H1 (cell line): ENCODE data around the gene PDCD7. TPM values are rescaled to one million over a fixed set of nuclear protein-coding genes. Genes with fewer than 3 reads are reported as not detected.

Experiments used
- CTCF ChIA-PET: fragments of 300-600 bp; sonication (Branson Sonifier 250); formaldehyde crosslinking; loops from one replicate; lab custom pipeline; 2021; ENCODE audit not compliant: partially characterized antibody; lab: Charles Lee
- POLR2A ChIA-PET: fragments of 300-600 bp; sonication (Branson Sonifier 250); formaldehyde crosslinking; loops from one replicate; lab custom pipeline; 2021; ENCODE audit warnings: inconsistent platforms; ENCODE audit not compliant: partially characterized antibody; lab: Charles Lee
- DNase-seq, 2 experiments: peaks; one replicate each; pipeline versions ENCODE4 v3.0.0 to v3.0.0-alpha.2; 2010 to 2022; ENCODE audit warnings: low spot score in 2 of 2, low read depth in 1 of 2, mixed read lengths in 1 of 2
- FAIRE-seq: peaks from 2 replicates; lab custom pipeline; 2011; peaks lifted over from hg19 to GRCh38; lab: Jason Lieb, UNC
- H2AFZ ChIP-seq: 2 replicates; pipeline ENCODE4 v1.8.1; 2012; ENCODE audit warnings: low read length, inconsistent platforms
- H2AK5ac ChIP-seq: 2 replicates; pipeline ENCODE4 v1.6.1; 2013; ENCODE audit warnings: low read depth, low read length
- H2BK120ac ChIP-seq: replicated peaks from 2 replicates; pipeline ENCODE3; 2013; ENCODE audit warnings: low read depth, low read length, inconsistent platforms
- H2BK12ac ChIP-seq: 2 replicates; pipeline ENCODE4 v1.6.1; 2013; ENCODE audit warnings: low read depth, low read length
- H2BK15ac ChIP-seq: 2 replicates; pipeline ENCODE4 v1.6.1; 2013; ENCODE audit warnings: low read length
- H2BK20ac ChIP-seq: 2 replicates; pipeline ENCODE4 v1.6.1; 2013; ENCODE audit warnings: low read length
- H2BK5ac ChIP-seq: 2 replicates; pipeline ENCODE4 v1.6.1; 2013; ENCODE audit warnings: low read depth, low read length
- H3K14ac ChIP-seq: 2 replicates; pipeline ENCODE4 v1.6.1; 2013; ENCODE audit warnings: inconsistent platforms; ENCODE audit not compliant: insufficient read length
- H3K18ac ChIP-seq: 2 replicates; pipeline ENCODE4 v1.6.1; 2013; ENCODE audit warnings: low read length; ENCODE audit errors: extremely low read depth
- H3K23ac ChIP-seq: 2 replicates; pipeline ENCODE4 v1.6.1; 2013; ENCODE audit warnings: inconsistent platforms; ENCODE audit not compliant: insufficient read length
- H3K23me2 ChIP-seq: 2 replicates; pipeline ENCODE4 v1.6.1; 2013; ENCODE audit warnings: low read depth, low read length
- H3K27ac ChIP-seq: 2 replicates; pipeline ENCODE4 v1.6.1; 2011; ENCODE audit warnings: low read depth, low read length, inconsistent platforms
- H3K27me3 ChIP-seq, 4 experiments: replicated peaks in 1 of 4; 1 replicate in 1 of 4; 2 replicates in 3 of 4; pipeline versions ENCODE4 v1.6.1 to v1.8.1; 2011 to 2013; ENCODE audit warnings: low read length in 3 of 4, mild to moderate bottlenecking in 3 of 4, inconsistent platforms in 2 of 4, mixed read lengths in 2 of 4, moderate library complexity in 1 of 4; ENCODE audit not compliant: control insufficient read depth in 3 of 4, insufficient read depth in 3 of 4; ENCODE audit errors: extremely low read depth in 1 of 4
- H3K36me3 ChIP-seq, 4 experiments: 2 replicates each; pipeline versions ENCODE4 v1.6.1 to v1.8.1; 2011 to 2013; ENCODE audit warnings: mild to moderate bottlenecking in 4 of 4, low read length in 3 of 4, moderate library complexity in 2 of 4, control low read depth in 1 of 4, inconsistent platforms in 1 of 4; ENCODE audit not compliant: insufficient read depth in 4 of 4, control insufficient read depth in 2 of 4
- H3K4ac ChIP-seq: replicated peaks from 2 replicates; pipeline ENCODE3; 2013; ENCODE audit warnings: low read length, low read depth, mixed read lengths, inconsistent platforms; ENCODE audit not compliant: insufficient read length
- H3K4me1 ChIP-seq, 4 experiments: replicated peaks in 1 of 4; 1 replicate in 1 of 4; 2 replicates in 3 of 4; pipeline versions ENCODE4 v1.6.1 to v1.8.1; 2011 to 2013; ENCODE audit warnings: low read length in 3 of 4, inconsistent platforms in 2 of 4, mixed read lengths in 1 of 4; ENCODE audit not compliant: insufficient read depth in 4 of 4, control insufficient read depth in 3 of 4
- H3K4me2 ChIP-seq, 2 experiments: 2 replicates each; pipeline versions ENCODE4 v1.6.1 to v1.8.1; 2011 to 2013; ENCODE audit warnings: low read depth in 2 of 2, low read length in 2 of 2, control low read depth in 1 of 2, inconsistent platforms in 1 of 2, mild to moderate bottlenecking in 1 of 2; ENCODE audit not compliant: insufficient read depth in 1 of 2
- H3K4me3 ChIP-seq, 4 experiments: fragments of 200-600, 300-600 bp in 1 of 4; sonication (generic), shearing (Covaris generic), sonication (Bioruptor Twin) in 1 of 4; 2 replicates each; pipeline versions ENCODE4 v1.5.1 to v1.8.1; 2011 to 2016; ENCODE audit warnings: low read length in 4 of 4, low read depth in 3 of 4, control low read depth in 2 of 4, inconsistent platforms in 2 of 4, mild to moderate bottlenecking in 2 of 4, mixed read lengths in 1 of 4, moderate library complexity in 1 of 4; ENCODE audit not compliant: insufficient read depth in 2 of 4; ENCODE audit errors: extremely low read depth in 1 of 4
- H3K56ac ChIP-seq: replicated peaks from 2 replicates; pipeline ENCODE3; 2013; ENCODE audit warnings: low read depth, mild to moderate bottlenecking, mixed read lengths, low read length, inconsistent platforms; ENCODE audit not compliant: insufficient read length
- H3K79me1 ChIP-seq: 2 replicates; pipeline ENCODE4 v1.6.1; 2013; ENCODE audit warnings: low read depth, low read length, control low read depth
- H3K79me2 ChIP-seq, 2 experiments: 2 replicates each; pipeline versions ENCODE4 v1.6.1 to v1.8.1; 2012 to 2013; ENCODE audit warnings: low read length in 2 of 2, mild to moderate bottlenecking in 2 of 2, inconsistent platforms in 1 of 2; ENCODE audit not compliant: insufficient read depth in 2 of 2, control insufficient read depth in 1 of 2
- H3K9ac ChIP-seq, 4 experiments: replicated peaks in 1 of 4; 1 replicate in 1 of 4; 2 replicates in 3 of 4; pipeline versions ENCODE4 v1.6.1 to v1.8.1; 2011 to 2013; ENCODE audit warnings: low read depth in 3 of 4, low read length in 3 of 4, control low read depth in 2 of 4, mild to moderate bottlenecking in 2 of 4, moderate library complexity in 2 of 4, inconsistent platforms in 1 of 4; ENCODE audit errors: extremely low read depth in 1 of 4
- H3K9me3 ChIP-seq, 2 experiments: 2 replicates each; pipeline versions ENCODE4 v1.6.1 to v1.8.1; 2012 to 2013; ENCODE audit warnings: mild to moderate bottlenecking in 2 of 2, moderate library complexity in 2 of 2, control low read depth in 1 of 2, inconsistent platforms in 1 of 2, low read depth in 1 of 2, low read length in 1 of 2, mixed read lengths in 1 of 2; ENCODE audit not compliant: insufficient read depth in 2 of 2
- H4K20me1 ChIP-seq, 2 experiments: replicated peaks in 1 of 2; 2 replicates each; pipeline versions ENCODE3 to v1.8.1; 2011 to 2013; ENCODE audit warnings: inconsistent platforms in 2 of 2, low read length in 2 of 2, mild to moderate bottlenecking in 1 of 2; ENCODE audit not compliant: insufficient read depth in 2 of 2, control insufficient read depth in 1 of 2
- H4K5ac ChIP-seq: 2 replicates; pipeline ENCODE4 v1.6.1; 2013; ENCODE audit warnings: low read length, low read depth, mixed read lengths, inconsistent platforms; ENCODE audit not compliant: insufficient read length
- H4K8ac ChIP-seq: 2 replicates; pipeline ENCODE4 v1.8.0; 2013; ENCODE audit warnings: mild to moderate bottlenecking, moderate library complexity, low read length, inconsistent platforms; ENCODE audit not compliant: insufficient read depth; ENCODE audit errors: extremely low read depth
- H4K91ac ChIP-seq: replicated peaks from 2 replicates; pipeline ENCODE3; 2013; ENCODE audit warnings: low read length, mixed read lengths, inconsistent platforms; ENCODE audit not compliant: insufficient read length
- BACH1 ChIP-seq: IDR thresholded peaks from 2 replicates; pipeline ENCODE4 v1.6.1; 2012; ENCODE audit warnings: low read length, improper control_type of control experiment
- JUND ChIP-seq: IDR thresholded peaks from 2 replicates; pipeline ENCODE4 v1.6.1; 2011; ENCODE audit warnings: mild to moderate bottlenecking, improper control_type of control experiment, low read length
- NANOG ChIP-seq: IDR thresholded peaks from 2 replicates; pipeline ENCODE4 v1.6.1; 2011; ENCODE audit warnings: low read length, low read depth, mild to moderate bottlenecking, inconsistent platforms; ENCODE audit not compliant: insufficient read depth, poor library complexity, severe bottlenecking
- WGBS, 2 experiments: shearing (Covaris generic) in 1 of 2; methylation state at CpG; one replicate each; pipeline versions ENCODE4 v1.1.6 to v1.1.7; 2013 to 2015; ENCODE audit warnings: low lambda C conversion rate in 2 of 2, mixed read lengths in 2 of 2, inconsistent platforms in 1 of 2, low coverage in 1 of 2, missing lambda C conversion rate in 1 of 2; ENCODE audit not compliant: insufficient replicate concordance in 2 of 2, insufficient coverage in 1 of 2, insufficient read length in 1 of 2; ENCODE audit errors: extremely low coverage in 1 of 2, missing lambda C conversion rate in 1 of 2; 5-methylcytosine and 5-hydroxymethylcytosine counted together
- polyA plus RNA-seq, 7 experiments: library from polyadenylated mRNA; depleted of rRNA in 3 of 7; stranded (reverse) in 5 of 7; unstranded in 2 of 7; fragments of >200 nt in 5 of 7; fragments of 200-250 nt in 2 of 7; gene quantifications; 1 replicate in 5 of 7; 2 replicates in 1 of 7; 4 replicates in 1 of 7; pipeline versions ENCODE4 v1.2.1 to v1.2.3, GENCODE V29; 2011 to 2013; ENCODE audit warnings: missing spikeins in 2 of 7, mixed read lengths in 2 of 7
- total RNA-seq: library from RNA; stranded (reverse); fragmentation: NEBNext Ultra II Directional; extraction: Animal tissue kit (Norgen Biotek cat#: 25700); gene quantifications from 2 replicates; pipeline ENCODE4 v1.2.1, GENCODE V29; 2021

Gene PDCD7
- total and polyA plus RNA-seq, 2 of the 8 experiments (the other 6 are each of a cell fraction or from before 2014, with no cell fraction given): 11.5 to 25.6 TPM

DNA sequence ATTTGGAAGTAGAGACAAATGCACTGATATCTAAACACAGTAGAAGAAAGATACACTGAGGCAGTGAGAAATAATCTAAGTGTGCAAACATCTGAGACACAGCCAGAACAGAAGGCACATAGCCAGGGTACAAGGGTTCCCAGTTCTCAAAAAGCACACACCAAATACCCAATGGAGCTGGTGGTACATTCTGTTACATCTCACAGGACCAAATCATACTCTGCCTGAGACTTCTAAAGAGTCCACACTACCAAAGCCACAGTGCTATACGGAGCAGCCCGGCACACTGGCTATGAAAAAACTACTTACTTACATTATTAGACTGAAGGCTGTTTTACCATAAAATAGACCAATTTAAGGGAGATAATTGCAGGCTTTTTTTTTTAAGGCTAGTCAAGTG, 32.3 kb upstream of the PDCD7 start:
- H3K4me3 ChIP-seq: no peak overlapping the region
- no peak overlapping the region for H3K27ac ChIP-seq
- no peak overlapping the region for H3K9ac ChIP-seq
- no peaks in the 10 kb centered on the region for H3K9me3 ChIP-seq
- no peak overlapping the region for H2AFZ ChIP-seq
- H2BK120ac ChIP-seq: no peak overlapping the region
- H2BK20ac ChIP-seq: no peak overlapping the region
- no peak overlapping the region for H4K5ac ChIP-seq
- no peaks in the 10 kb centered on the region for H3K79me1 ChIP-seq
- H3K14ac ChIP-seq: no peak overlapping the region
- CTCF ChIA-PET: interaction anchor here (1.0 to 1.4 kb wide), 3 partner anchors 55 to 132 kb away, joined by 3 to 5 read pairs (median 3); no protein-coding TSS in a partner anchor
- TF ChIP-seq NANOG (no peak), JUND (no peak), BACH1 (no peak)
- TF ChIP-seq, all 59 proteins: peak for 0
- peaks cover 1 to 2% of the 10 kb centered on the region in 2 experiments for H4K20me1 ChIP-seq
- WGBS, 2 experiments: 94% methylated on average over 2 of the region's 2 CpGs; no CpG with 5 or more reads in 1 of the 2 experiments
- DNase-seq (no peak), FAIRE-seq (no peak)
- H3K4me2 ChIP-seq: no peak overlapping the region
- H3K27me3 ChIP-seq: no peaks in the 10 kb centered on the region; a peak in 1 of 7 replicates
- no peak overlapping the region for H4K91ac ChIP-seq
- no peak overlapping the region for H4K8ac ChIP-seq
- no peaks in the 10 kb centered on the region for H3K23me2 ChIP-seq
- H3K23ac ChIP-seq: no peak overlapping the region
- H3K4ac ChIP-seq: no peak overlapping the region
- no peak overlapping the region for H2AK5ac ChIP-seq
- no peaks in the 10 kb centered on the region for H3K79me2 ChIP-seq
- no peak overlapping the region for H2BK5ac ChIP-seq
- H3K36me3 ChIP-seq: peaks cover 2 to 32% (median 13%) of the 10 kb centered on the region in 4 experiments; a peak in 5 of 8 replicates
- no peak overlapping the region for H2BK12ac ChIP-seq
- no peaks in the 10 kb centered on the region for H3K4me1 ChIP-seq
- H3K18ac ChIP-seq: no peak overlapping the region
- no peak overlapping the region for H3K56ac ChIP-seq
- POLR2A ChIA-PET: no interaction called here
- H2BK15ac ChIP-seq: no peak overlapping the region
